ENCODE results near the gene BOD1L1.
A peak's percentile ranks its signal among the peaks of the same experiment; 100 is the strongest.

Gene BOD1L1

DNA sequence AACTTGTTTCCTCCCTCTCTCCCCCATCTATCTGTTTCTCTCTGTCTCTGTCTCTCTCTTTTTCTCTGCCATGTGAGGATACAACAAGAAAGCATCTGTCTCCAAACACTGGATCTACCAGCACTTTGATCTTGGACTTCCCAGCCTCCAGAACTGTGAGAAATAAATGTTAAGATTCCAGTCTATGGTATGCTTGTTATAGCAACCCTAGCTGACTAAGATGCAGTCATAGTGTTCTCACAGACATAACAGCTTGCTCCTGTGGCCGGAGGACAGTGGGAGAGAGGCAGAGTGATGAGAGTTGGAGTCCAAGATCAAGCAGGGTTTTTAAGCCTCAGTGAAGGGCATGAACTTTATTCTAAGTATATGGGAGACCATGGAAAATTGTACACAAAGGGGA, 74.4 kb downstream of the BOD1L1 start:
- H3K27ac Mint-ChIP-seq, result no peak overlapping the region
- no peak overlapping the region for H3K4me3 Mint-ChIP-seq
- peaks cover 10% of the 10 kb centered on the region for H3K4me1 Mint-ChIP-seq (ENCODE audit: low read depth)
- H3K36me3 Mint-ChIP-seq, result no peaks in the 10 kb centered on the region
- H3K9me3 Mint-ChIP-seq (ENCODE audit: low read depth), result no peaks in the 10 kb centered on the region
- H3K27me3 Mint-ChIP-seq, result peaks cover 42% of the 10 kb centered on the region

GRCh38 chr4:13548984-13549546, 78.5 kb downstream of the BOD1L1 start:
- Mint-ChIP-seq H3K27ac (no peak overlapping the region), H3K27me3 (peaks cover 53% of the 10 kb centered on the region), H3K4me1 (ENCODE audit: low read depth) (peaks cover 28% of the 10 kb centered on the region), H3K4me3 (peak overlapping the region; percentile 71), H3K9me3 (ENCODE audit: low read depth) (peaks cover 8% of the 10 kb centered on the region), H3K36me3 (peaks cover 3% of the 10 kb centered on the region)

GRCh38 chr4:13548059-13548983, 79.2 kb downstream of the BOD1L1 start:
- peak overlapping the region; percentile 71 for H3K4me3 Mint-ChIP-seq
- H3K36me3 Mint-ChIP-seq, result peaks cover 3% of the 10 kb centered on the region
- peak overlapping the region; percentile 51 for H3K27ac Mint-ChIP-seq
- peaks cover 30% of the 10 kb centered on the region for H3K4me1 Mint-ChIP-seq (ENCODE audit: low read depth)
- H3K9me3 Mint-ChIP-seq (ENCODE audit: low read depth), result peaks cover 8% of the 10 kb centered on the region
- peaks cover 53% of the 10 kb centered on the region for H3K27me3 Mint-ChIP-seq

DNA sequence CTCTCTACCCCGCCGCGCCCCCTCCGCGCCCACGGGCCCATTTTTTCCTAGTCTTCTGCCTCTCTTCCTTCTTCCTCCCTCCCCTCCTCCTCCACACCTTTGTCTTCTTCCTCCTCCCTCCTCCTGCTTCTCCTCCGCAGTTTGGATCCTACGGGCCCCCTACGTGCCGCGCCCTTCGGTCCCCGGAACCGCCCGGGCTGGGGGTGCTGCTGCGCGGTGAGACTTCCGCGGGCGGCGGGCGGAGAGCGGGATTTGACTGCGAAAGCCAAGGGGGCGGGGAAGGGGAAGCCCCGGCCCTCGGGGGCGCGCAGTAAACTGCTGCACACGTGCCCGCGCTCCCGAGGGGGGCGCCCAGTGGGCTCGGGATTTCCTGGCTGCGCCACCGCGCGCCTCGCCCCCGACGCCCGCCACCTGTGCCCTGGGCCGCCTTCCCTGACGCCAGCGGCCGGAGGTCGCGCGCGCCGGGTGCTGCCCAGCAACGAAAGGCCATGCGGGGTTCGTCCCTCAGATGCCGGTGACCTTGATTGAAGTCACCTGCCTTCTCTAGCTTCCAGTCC, 80.0 kb downstream of the BOD1L1 start:
- H3K27ac Mint-ChIP-seq, result no peak overlapping the region
- peaks cover 3% of the 10 kb centered on the region for H3K36me3 Mint-ChIP-seq
- H3K4me3 Mint-ChIP-seq, result no peak overlapping the region
- H3K4me1 Mint-ChIP-seq (ENCODE audit: low read depth), result peaks cover 35% of the 10 kb centered on the region
- H3K9me3 Mint-ChIP-seq (ENCODE audit: low read depth), result peaks cover 8% of the 10 kb centered on the region
- H3K27me3 Mint-ChIP-seq, result peaks cover 51% of the 10 kb centered on the region

DNA sequence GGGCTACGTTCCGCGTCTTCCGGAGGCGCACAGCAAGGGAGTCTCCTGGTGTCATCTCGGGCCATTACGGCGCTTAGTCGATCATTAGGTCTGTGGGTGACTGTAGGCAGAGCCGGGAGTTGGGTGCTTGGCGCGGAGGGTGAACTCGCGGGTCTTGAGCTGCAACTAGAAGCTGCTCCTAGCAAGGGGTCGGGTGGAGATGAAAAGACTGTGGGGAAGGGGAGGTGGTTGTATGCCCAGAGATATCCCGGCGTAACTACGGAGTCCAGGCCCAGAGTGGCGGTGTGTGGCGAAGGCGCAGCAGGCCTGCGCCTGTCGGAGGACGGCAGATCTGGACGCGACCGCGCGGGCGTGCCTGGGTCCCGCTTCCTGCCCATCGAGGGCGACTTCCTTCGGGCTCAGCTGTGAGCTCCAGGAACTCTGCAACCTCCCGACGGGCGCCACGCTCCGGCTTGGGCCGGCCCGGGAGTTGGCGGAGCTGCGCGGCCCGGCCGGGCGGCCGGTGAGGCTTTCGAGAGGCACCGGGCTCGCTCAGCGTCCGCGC, 80.5 kb downstream of the BOD1L1 start:
- H3K27me3 Mint-ChIP-seq, result peaks cover 46% of the 10 kb centered on the region
- H3K36me3 Mint-ChIP-seq, result peaks cover 3% of the 10 kb centered on the region
- H3K4me3 Mint-ChIP-seq, result peak overlapping the region; percentile 87
- peaks cover 35% of the 10 kb centered on the region for H3K4me1 Mint-ChIP-seq (ENCODE audit: low read depth)
- peak overlapping the region; percentile 64 for H3K27ac Mint-ChIP-seq
- peaks cover 8% of the 10 kb centered on the region for H3K9me3 Mint-ChIP-seq (ENCODE audit: low read depth)

DNA sequence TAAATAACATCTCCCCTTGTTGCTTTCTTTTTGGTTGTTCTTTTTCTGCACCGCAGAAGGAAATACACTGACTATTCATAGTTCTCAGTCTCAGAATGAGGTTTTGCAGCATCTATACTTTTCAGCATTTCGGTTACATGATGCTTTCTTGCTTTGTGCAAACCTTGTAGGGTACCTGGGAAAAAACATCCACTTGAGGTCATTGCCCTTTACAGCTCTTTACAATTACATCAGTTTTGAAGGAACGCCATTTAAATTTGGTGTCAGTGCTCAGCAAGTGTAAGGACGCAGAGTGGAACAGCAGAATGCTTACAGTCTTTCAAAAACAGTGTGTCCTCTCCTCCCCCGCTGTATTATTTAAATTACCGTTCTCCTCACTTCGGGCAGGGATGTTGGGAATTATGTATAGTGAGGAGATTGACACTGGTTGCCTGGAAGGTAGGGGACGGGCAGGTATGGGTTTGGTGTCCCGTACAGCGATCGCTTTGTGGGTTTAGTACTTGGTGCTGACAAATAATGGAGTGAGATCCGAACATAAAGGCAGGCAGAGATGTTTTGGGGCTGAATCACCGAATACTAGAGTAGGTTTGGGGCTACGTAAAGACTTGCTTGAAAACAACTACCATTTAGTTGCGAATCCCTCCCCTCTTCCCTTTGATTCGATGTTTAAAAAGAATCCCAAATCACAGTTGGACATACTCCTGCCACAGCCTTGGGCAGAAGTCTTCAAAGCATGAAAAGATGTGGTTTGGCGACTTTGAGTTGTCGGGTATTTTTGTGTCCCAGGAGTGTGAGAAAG, 81.2 kb downstream of the BOD1L1 start:
- peaks cover 3% of the 10 kb centered on the region for H3K36me3 Mint-ChIP-seq
- peaks cover 8% of the 10 kb centered on the region for H3K9me3 Mint-ChIP-seq (ENCODE audit: low read depth)
- H3K27me3 Mint-ChIP-seq, result peaks cover 44% of the 10 kb centered on the region
- H3K27ac Mint-ChIP-seq, result peak overlapping the region; percentile 64
- H3K4me1 Mint-ChIP-seq (ENCODE audit: low read depth), result peaks cover 40% of the 10 kb centered on the region
- peak overlapping the region; percentile 87 for H3K4me3 Mint-ChIP-seq

- Mint-ChIP-seq H3K27me3 (peaks cover 41% of the 10 kb centered on the region), H3K4me1 (ENCODE audit: low read depth) (peaks cover 48% of the 10 kb centered on the region), H3K4me3 (peak overlapping the region; percentile 84), H3K27ac (no peak overlapping the region), H3K9me3 (ENCODE audit: low read depth) (peaks cover 8% of the 10 kb centered on the region), H3K36me3 (peaks cover 5% of the 10 kb centered on the region)
Measured at GRCh38 chr4:13545394-13545808, 82.1 kb downstream of the BOD1L1 start.

DNA sequence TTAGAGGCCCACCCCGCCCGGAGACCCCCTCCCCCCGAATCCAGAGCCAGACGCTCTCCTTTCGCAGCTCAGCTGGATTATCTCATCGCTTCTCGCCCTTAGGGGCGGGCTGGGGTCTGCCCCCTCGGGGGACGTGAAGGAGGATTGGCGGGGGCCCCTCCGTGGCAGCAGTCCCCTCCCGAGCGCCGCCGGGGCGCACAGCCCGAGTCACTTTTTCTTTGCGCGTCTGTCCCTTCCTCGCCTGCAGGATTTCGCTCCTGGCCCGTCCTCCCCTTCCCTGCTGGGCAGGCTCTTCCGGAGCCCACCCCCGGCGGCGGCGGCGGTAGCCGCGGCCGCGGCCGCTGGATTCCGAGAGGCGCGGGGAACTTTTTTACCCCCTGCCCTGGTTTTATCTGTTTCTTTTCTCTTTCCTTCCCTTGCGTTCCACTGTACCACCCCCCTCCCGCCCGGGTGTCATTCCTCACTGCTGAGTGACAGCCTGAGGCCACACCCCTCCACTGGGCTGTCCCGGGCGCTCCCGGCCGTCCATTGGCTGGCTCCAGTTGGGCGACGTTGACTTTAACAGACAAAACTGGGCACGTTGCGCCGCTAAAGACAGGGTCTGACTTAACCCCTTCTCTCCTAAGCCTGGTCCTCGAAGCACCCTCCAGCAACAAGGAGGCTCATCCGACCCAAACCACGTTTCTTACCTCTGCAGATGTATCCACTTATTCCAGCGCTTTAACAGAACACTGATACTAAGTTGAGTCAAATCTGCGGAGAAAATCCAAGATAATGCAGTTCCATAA, 82.7 kb downstream of the BOD1L1 start:
- Mint-ChIP-seq H3K4me1 (ENCODE audit: low read depth) (peaks cover 51% of the 10 kb centered on the region), H3K9me3 (ENCODE audit: low read depth) (peaks cover 8% of the 10 kb centered on the region), H3K27ac (no peak overlapping the region), H3K36me3 (peaks cover 5% of the 10 kb centered on the region), H3K27me3 (peaks cover 43% of the 10 kb centered on the region), H3K4me3 (peak overlapping the region; percentile 84)

GRCh38 chr4:13543839-13544605, 83.5 kb downstream of the BOD1L1 start, which contains the start of gene NKX3-2:
Gene NKX3-2, minus strand, starts transcription at chr4:13544508. Its CDS starts 94 bp downstream, at chr4:13544414.
- no peak within 1 kb of the TSS for H3K27ac Mint-ChIP-seq
- H3K27me3 Mint-ChIP-seq, result peaks cover 46% of the 10 kb centered on the region
- H3K4me1 Mint-ChIP-seq (ENCODE audit: low read depth), result peaks cover 54% of the 10 kb centered on the region
- H3K9me3 Mint-ChIP-seq (ENCODE audit: low read depth), result peaks cover 8% of the 10 kb centered on the region
- H3K4me3 Mint-ChIP-seq, result peak within 1 kb of the TSS; percentile 84
- peaks cover 5% of the 10 kb centered on the region for H3K36me3 Mint-ChIP-seq

GRCh38 chr4:13543032-13543838, 84.3 kb downstream of the BOD1L1 start:
- H3K4me1 Mint-ChIP-seq (ENCODE audit: low read depth), result peaks cover 54% of the 10 kb centered on the region

GRCh38 chr4:13542577-13543031, 84.9 kb downstream of the BOD1L1 start:
- H3K36me3 Mint-ChIP-seq, result peaks cover 7% of the 10 kb centered on the region
- no peak overlapping the region for H3K27ac Mint-ChIP-seq
- H3K27me3 Mint-ChIP-seq, result peaks cover 50% of the 10 kb centered on the region
- peaks cover 56% of the 10 kb centered on the region for H3K4me1 Mint-ChIP-seq (ENCODE audit: low read depth)
- peak overlapping the region; percentile 43 for H3K4me3 Mint-ChIP-seq
- H3K9me3 Mint-ChIP-seq (ENCODE audit: low read depth), result peaks cover 8% of the 10 kb centered on the region

More at GRCh38 chr4:13543032-13543838, 84.3 kb downstream of the BOD1L1 start:
- H3K27me3 Mint-ChIP-seq, result peaks cover 48% of the 10 kb centered on the region
- H3K27ac Mint-ChIP-seq, result no peak overlapping the region
- peaks cover 8% of the 10 kb centered on the region for H3K9me3 Mint-ChIP-seq (ENCODE audit: low read depth)
- H3K36me3 Mint-ChIP-seq, result peaks cover 7% of the 10 kb centered on the region
- H3K4me3 Mint-ChIP-seq, result peak overlapping the region; percentile 59

- Mint-ChIP-seq H3K9me3 (ENCODE audit: low read depth) (peaks cover 8% of the 10 kb centered on the region), H3K27ac (no peak overlapping the region), H3K4me3 (peak overlapping the region; percentile 69), H3K27me3 (peaks cover 53% of the 10 kb centered on the region), H3K4me1 (ENCODE audit: low read depth) (peaks cover 55% of the 10 kb centered on the region), H3K36me3 (peaks cover 8% of the 10 kb centered on the region)
Measured at GRCh38 chr4:13541720-13542576, 85.6 kb downstream of the BOD1L1 start.

Data from activated naive CD8-positive, alpha-beta T cell (primary cell).